Mucosa of gallbladder (tissue), 1 donor: ENCODE results near the gene STRA8. TPM values are rescaled to one million over a fixed set of nuclear protein-coding genes. Genes with fewer than 3 reads are reported as not detected.

Source experiments
- DNase-seq: peaks from one replicate; pipeline ENCODE4 v3.0.0-alpha.2; 2020; ENCODE audit warnings: low spot score
- total RNA-seq: library from RNA; stranded (reverse); gene quantifications from one replicate; pipeline ENCODE4 v1.2.1, GENCODE V29; 2021
- donor health status: DM: no; HTN: no; CAD: no.

The STRA8 gene
- total RNA-seq, 1 donor from 2014 or later, result not detected

DNA sequence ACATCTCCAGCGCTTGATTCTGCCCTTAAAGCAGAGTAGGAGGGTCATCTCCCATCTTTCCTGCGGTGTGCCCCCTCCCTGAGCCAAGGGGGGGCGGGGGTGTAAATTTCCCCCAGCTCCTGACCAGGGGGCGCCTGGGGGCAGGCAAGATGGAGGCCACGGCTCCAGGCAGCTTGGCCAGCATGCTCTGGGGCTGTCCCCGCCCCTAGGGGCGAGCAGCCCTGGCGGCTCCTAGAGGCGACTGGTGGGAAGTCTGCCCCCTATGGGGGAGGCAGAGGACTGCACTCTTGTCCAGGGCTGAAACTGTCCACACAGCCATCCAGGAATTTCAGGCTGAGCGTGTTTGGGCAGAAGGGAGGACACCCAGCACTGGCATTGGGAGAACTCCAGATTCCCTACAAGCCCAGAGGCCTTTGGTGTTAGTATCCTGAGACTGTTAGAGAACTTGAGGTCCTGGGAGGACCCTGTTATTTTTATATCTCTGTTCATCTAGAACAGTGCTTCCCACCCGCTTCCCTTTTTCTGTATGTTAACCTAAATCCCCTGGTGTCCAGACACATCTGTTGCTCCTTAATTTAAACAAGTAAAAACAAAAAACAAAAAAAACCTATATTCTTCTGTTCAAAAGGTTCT is 4.6 kb downstream of the STRA8 start:
- DNase-seq, result no peak

DNA sequence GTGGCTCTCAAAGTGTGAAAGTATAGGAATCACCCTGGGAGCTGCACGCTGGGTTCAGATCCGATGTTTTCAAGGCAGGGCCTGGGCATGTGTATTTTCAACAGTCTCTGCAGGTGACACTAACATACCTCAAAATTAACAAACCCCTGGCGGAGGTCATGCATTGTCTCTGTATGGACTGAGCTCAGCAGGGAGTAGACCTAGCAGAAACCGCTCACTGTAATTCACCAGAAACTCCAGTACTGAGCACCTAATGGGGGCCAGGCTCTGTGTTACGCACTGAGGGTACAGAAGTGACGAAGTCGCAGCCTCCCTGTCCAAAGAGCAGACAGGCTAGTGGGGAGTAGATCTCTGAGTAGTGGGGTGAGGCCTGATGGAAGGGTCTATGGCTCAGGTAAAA is 5.6 kb downstream of the STRA8 start:
- no peak for DNase-seq

DNA sequence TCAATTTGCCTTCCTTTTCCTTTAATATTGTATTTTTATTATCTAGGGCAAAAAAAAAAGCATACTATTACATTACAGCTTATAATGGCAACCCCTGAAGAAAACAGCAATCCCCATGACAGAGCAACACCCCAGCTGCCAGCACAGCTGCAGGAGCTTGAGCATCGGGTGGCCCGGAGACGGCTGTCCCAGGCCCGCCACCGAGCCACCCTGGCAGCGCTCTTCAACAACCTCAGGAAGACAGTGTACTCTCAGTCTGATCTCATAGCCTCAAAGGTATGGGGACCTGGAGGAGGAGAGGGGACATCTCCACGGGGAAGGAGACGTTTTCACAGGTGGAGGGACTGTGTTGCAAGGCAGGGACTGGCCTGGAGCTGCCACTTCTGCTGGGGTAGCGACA is 6.8 kb downstream of the STRA8 start:
- DNase-seq, result no peak

DNA sequence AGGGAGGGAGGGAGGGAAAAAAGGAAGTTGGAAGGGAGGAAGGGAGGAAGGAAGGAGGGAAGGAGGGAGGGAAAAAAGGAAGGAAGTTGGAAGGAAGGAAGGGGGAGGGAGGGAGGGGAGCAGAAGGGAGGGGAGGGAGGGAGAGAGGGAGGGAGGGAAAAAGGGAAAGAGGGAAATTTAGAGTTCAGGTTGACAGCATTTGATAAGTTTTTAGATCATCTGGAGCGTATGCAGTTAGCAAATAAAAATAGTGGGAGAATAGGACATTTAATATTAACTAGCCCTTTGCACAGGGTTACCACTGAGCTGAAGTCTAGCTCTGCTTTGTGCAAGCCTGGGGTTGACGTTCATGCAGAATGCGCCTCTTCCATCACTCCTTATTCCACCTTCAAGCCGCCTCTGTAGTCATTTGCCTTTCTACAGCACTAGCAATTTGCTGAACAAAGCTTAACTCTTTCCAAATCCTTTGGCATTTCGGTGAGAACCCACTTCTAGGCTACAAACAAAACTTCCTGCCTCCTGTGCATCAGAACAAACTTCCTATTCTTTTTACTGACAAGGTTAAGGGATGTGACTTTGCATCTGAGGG is 8.6 kb downstream of the STRA8 start:
- no peak for DNase-seq

DNA sequence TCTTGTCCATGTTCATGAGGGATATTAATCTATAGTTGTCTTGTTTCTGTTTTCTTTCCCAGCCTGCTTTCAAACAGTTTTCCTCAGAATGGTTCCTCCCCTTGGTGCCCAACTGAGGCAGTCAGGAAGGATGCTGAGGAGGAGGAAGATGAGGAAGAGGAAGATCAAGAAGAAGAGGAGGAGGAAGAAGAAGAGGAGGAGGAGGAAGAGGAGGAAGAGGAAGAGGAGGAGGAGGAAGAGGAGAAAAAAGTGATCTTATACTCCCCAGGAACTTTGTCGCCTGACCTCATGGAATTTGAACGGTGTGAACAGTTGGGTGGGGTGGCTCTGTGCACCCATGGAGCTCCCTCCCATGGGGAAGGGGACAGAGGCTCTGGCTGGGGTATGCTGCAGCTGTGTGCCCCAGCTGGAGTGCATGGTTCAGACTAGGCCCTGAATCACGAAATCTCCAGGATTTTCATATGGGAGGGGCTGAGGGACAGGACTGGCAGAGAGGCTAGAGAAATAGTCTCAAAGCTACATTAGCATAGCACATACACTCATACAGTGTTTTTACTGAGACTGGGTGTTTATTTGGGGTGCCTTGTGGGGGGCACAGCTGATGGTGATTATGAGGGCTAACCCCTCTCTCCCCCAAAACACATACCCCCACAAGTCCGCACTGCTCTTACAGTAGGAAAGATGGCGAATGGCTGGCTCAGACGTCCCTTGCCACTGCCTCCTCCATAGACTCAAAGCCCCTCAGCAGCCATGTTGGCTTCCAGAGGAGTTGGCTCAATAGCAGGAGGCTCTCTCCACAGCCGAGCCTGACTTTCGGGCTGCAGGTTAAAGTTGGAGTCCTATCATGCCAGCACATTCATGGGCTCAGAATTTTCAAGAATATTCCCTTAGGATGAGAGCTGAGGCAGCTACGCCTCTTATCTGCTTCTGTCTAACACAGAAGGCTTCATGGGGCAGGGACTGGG is 11.9 kb downstream of the STRA8 start:
- DNase-seq, result no peak

DNA sequence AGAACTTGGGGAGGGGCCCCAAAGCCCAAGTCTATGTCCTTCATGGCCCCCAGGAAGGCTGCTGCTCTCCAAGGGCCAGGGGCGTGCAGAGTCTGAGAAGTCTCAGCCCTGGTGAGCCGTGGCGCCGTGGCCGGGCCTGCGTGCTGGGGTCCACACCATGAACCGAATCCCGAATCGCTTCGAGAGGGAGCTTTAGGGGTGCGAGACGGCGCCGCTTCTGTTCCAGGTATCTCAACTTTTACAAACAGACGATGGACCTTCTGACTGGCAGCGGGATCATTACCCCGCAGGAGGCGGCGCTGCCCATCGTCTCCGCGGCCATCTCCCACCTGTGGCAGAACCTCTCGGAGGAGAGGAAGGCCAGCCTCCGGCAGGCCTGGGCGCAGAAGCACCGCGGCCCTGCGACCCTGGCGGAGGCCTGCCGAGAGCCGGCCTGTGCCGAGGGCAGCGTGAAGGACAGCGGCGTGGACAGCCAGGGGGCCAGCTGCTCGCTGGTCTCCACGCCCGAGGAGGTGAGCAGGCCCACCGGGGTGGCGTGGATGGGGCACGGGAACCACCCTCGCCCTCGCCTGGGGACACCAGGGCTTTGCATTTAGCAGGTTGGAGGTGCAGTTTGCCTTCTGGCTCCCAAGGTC is 12.7 kb downstream of the STRA8 start:
- no peak for DNase-seq

DNA sequence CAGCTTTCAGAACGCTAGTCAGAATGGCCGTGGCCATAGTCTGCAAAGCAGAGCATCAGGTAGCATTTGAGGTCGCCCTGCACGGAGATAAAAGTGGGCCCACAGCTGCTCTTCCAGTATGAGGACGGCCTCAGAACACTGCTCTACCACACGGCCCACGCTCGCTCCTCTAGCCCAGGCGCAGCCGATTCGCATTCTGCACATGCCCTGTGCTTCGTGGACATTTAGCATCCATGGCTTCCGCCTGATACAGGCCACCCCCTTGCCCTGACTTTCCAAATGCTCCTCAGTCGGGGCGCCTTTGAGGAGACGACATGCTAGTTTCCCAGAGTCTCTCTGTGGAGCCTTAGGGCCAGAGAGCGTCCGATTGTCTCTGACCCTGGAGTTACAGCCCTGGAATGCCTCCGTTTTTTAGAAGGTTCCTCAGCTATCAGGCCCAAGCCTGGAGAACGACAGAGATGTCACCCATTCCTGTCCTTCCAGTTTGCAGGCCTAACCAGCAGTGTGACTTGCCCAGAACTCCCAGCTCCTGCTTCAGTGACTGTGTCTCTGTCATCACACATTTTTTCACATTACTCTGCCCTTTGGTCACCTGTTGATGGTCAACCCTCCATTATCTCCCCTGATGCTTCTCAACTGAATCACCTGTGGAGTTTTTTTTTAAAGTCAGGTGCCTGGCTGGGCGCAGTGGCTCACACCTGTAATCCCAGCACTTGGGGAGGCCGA is 14.3 kb downstream of the STRA8 start:
- no peak for DNase-seq

DNA sequence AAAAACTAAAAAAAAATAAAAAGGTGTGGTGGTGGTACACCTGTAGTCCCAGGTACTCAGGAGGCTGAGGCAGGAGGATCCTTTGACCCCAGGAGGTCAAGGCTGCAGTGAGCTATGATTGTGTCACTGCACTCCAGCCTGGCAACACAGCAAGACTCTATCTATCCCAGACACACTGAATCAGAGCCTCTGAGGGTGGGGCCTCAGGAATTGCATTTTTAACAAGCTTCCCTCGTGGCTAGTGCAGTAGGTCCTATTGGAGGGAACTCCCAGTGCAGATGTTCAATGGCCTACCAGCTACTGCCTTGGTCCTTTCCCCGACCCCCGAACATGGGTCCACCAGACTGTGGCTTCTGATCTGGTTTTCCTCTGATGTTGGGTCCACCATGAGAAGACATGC is 14.9 kb downstream of the STRA8 start:
- no peak for DNase-seq

DNA sequence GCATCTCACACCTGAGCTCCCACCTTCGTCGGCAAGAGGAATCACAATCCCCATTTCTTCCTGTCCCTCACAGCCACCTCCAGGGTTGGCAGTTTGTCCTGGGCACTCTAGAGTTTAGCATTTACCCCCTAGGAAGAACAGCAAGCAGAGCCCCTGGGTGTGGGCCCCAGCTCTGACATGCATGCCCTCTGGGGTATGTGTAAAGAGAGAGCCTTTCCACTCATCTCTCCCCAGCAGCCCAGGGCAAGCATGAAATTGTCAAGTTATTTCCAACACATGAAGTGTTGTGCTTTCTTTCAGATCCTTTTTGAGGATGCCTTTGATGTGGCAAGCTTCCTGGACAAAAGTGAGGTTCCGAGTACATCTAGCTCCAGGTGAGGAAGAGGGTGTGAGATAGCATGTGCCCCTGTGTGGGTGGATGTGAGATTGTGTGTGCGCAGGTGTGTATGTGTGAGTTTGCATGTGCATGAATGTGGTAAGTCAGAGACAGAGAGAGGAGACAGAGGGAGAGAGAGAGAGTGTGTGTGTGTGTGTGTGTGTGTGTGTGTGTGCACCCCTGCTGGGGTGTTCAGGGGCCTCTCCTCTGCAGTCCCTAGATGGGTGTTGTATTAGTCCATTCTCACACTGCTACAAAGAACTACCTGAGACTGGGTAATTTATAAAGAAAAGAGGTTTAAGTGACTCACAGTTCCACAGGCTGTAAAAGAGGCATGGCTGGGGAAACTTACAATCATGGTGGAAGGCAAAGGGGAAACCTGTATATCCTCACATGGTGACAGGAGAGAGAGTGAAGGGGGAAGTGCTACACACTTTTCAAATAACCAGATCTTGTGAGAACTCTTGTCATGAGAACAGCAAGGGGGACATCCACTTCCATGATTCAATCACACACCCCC is 18.1 kb downstream of the STRA8 start:
- no peak for DNase-seq

DNA sequence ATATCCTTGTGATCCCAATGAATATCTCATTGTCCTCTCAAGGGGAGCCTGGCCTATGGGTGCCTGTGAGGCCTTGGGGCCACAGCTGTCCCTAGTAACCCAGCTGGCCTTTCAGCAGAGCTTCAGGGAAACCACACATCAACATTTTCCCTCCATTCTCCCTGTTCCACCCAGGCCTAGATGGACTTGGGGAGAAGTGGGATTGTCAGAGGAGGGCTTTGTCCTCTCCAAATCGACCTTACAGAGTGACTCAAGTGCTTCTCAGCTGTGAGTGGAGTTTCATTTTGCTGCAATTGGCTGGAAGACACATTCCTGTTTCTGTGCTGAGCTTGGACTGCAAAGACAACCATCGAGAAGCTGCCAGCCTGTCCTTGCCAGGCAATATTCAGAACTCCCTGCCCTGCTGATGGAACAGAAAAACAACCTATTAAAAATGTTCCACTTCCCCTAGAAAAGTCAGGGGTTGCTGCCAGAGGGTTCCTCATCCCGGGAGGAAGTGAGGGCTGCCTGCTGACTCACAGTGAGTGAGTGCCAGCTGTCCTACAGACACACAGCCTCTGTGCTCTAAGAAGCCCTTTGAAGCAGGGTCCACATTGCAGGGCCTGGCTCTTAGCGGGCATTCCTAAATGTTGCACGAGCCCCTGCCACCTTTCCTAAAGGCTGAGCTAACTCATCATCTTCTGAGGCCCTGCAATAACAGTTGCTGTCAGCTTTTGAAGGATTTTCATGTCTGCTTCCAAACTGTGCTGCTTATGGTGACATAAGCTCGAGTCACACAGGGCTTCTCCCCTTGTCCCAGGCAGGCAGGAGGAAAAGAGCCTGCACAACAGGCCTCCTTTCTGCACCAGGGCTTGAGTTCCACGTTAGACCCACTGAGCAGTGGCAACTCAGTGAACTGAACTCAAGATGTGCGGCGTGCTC is 20.5 kb downstream of the STRA8 start:
- peak; percentile 41 for DNase-seq

DNA sequence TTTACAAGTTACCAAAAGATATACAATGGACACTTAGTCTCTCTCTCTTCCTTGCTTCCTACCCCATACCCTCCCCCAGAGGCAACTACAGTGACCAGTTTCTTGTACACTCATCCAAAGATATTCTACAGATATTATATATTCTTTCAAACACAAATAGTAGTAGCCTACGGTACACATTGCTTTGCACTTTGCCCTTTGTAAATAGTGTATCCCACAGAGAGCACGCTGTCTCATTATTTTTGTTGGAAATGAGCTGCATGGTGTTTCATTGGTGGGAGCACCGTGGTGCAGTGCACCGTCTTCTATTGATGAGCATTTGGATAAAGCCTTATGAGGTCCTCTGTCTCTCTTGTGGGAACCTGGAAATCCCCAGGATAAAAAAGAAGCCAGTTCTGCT is 24.2 kb downstream of the STRA8 start:
- DNase-seq, result no peak

DNA sequence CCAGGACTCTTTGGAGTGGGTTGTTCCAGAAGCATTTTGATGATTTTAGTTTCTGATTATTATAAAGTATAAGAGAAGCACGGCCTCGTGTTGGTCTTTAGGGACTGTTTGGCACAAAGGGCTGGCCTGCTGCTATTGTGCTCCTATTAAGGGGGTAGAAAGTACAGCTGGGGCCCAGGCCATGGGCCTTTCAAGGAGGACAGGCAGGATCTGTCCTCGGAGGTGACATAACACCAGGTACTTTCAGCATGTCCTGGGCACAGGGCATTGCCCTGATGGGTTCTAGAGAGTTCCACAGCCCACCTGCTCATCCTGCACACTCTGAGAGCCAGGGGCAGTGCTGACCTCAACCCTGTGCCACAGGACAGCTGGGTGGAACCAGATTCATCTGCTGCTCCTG is 24.9 kb downstream of the STRA8 start:
- no peak for DNase-seq

DNA sequence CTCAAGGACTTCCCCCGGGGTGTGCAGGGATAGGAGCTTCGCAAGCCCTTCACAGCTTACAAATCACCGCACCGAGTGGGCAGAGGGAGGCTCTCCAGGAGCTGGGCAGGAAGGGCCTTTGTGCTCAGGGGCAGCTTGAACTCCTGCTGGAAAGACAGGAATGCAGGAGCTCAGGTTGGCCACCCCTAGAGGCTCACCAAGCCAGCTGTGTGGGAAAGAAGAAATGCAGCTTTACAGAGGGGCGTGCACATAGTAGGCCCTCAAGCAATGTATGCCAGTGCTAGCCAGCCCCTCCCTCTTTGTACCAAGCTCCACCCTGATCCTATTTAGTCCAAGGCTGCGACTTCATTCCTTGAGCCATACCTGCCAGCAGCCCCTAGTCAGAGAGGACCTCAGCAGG is 26.1 kb downstream of the STRA8 start:
- no peak for DNase-seq

DNA sequence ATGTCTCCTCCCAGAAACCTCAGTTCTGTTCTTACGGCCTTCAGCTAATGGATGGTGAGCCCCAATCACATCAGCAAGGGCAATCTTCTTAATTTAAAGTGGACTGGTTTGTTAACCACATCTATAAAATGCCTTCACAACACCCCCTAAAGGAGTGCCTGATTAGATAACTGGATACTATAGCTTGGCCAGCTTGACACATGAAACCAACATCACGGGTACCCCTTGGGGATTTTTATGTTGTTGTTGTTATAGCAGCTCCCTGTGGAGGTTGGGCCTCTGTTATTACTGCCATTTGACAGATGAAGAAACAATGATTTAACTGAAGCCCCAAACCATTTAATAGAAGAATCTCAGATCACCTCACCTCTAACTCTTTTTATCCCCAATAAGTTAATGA is 26.8 kb downstream of the STRA8 start:
- DNase-seq, result no peak

DNA sequence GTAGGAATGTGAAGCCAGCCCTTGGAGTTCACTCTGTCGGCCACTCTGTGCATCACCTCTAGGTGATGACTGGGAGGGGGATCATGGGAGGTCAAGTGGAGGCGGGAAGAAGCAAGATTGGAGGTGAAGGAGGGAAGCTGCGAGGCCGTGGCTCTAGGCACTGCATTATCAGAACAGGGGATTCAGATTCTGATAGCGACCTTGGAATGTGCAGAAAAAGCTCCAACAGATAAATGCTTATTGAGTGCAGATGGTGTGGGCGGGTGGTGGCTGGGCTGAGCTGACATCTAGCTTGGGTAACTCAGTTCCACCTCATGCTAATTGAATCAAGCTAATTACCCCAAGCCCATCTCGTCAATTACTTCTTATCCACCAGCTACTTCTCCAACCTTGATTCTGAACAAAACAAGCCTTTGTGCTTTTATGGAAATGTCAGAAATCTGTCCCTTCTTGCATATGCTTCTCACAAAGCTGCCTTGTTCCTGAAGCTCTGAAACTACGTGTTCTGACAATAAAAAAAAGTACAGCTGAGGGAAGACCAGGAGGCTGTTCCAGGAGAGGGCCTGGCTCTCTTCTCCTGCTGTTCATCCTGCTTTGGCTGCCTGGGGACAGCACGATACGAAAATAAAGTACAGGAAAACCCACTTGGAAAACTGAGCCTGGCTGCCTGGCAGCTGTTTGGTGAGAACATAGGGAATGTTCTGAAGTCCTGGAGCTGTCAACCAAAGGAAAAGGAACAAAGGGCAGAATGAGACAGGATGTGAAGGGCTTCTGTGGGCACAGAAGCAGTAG is 27.5 kb downstream of the STRA8 start:
- no peak for DNase-seq

DNA sequence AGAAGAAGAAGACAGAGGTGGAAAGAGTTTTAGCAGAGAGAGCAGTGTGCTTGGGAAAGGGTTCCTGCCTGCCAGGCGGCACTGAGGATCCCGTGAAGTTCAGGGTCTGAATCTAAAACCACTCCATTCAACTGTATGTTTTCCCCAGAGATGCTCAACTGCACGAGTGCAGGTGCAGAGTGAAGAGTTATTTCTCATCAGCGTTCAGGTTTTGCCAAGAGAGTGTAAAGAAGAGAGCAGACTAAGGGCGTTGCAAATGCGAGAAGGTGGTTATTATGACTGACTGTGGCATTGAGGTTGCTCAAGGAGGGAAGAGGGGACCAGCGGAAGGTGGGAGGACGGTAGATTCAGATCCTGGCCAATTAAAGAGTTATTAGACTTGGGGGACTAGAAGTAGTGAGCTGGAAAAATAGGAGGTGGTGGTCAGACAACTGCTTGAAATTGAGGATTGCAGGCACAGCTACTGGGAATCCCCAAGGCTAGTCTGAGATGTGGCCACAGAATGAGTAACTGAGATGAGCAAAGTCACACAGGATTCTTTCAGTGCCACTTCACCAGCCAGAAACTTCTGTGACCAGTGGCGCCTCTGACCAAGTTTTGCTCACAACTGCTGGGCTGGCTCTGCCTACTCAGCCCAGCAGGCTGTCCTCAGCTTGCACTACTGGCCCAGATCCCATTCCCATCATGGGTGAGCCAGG is 29.1 kb downstream of the STRA8 start:
- no peak for DNase-seq

DNA sequence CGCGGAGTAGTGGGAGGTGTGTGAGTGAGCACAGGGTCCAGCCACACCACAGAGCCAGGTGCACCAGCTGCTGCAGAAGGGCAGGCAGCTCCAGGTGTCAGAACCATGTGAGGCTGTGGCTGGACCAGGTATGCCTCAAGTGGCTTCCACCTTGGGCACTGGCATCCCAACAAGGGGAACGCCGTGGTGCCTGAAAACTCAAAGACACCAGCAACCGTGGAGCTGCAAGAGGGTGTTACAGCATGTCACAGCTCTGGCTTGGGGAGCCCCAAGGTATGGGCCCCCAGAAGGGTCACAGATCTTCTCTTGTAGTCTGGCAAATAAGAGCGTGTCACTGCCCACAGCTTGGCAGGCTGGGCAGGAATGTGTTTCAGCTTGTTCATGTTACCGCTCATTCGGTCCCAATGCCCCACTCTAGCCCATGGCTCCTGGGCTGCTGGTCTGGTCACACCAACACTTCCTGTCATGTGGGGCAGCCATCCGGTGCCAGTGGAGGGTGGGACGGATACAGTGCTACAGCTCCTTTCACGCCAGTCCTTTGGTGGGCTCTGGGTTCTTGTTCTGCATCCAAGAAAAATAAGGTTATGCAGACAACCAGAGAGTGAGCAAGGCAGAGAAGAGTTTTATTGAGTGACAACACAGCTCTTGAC is 29.8 kb downstream of the STRA8 start:
- DNase-seq, result no peak

DNA sequence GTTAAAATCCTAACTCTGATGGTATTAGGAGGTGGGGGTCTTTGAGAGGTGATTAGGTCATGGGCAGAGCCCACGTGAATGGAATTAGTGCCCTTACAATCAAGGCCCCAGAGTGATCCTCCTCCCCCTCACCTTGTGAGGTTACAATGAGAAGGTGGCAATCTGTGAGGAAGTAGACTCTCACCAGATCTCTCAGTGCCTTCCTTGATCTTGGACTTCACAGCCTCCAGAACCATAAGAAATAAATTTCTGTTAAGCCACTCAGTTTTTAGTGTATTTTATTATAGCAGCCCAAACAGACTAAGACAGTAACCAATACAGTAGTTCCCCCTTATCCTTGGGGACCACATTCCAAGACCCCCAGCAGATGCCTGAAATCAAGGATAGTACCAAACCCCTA is 32.0 kb downstream of the STRA8 start:
- DNase-seq, result no peak
